CD4-positive, alpha-beta T cell treated with Interleukin-2 at 100 ng/mL for 4 hours (primary cell): ENCODE measurements around the gene MME.

Experiments used
- DNase-seq: peaks from one replicate; pipeline ENCODE4 v3.0.0-alpha.2; 2020; ENCODE audit warnings: low spot score

MME gene

GRCh38 chr3:155079746-155080487 is at the start of gene MME:
MME (plus strand) TSS chr3:155080319; CDS start chr3:155084168, 3,849 bp downstream.
- DNase-seq, result no peak

- no peak for DNase-seq
Measured at GRCh38 chr3:155031186-155031585, 48.9 kb upstream of the MME start.

- DNase-seq, result no peak
Measured at GRCh38 chr3:155032918-155033317, 47.2 kb upstream of the MME start.

- no peak for DNase-seq
Measured at GRCh38 chr3:155034786-155035185, 45.3 kb upstream of the MME start.

- DNase-seq, result no peak
Measured at GRCh38 chr3:155035553-155035952, 44.6 kb upstream of the MME start.

- DNase-seq, result no peak
Measured at GRCh38 chr3:155037508-155038202, 42.5 kb upstream of the MME start.

- DNase-seq, result no peak
Measured at GRCh38 chr3:155038203-155038554, 41.9 kb upstream of the MME start.

- no peak for DNase-seq
Measured at GRCh38 chr3:155046935-155047334, 33.2 kb upstream of the MME start.

GRCh38 chr3:155047672-155048071 is 32.4 kb upstream of the MME start:
- DNase-seq, result no peak

- DNase-seq, result no peak
Measured at GRCh38 chr3:155049959-155050358, 30.2 kb upstream of the MME start.

GRCh38 chr3:155052470-155052869 is 27.6 kb upstream of the MME start:
- no peak for DNase-seq

GRCh38 chr3:155053756-155054155 is 26.4 kb upstream of the MME start:
- DNase-seq, result no peak

GRCh38 chr3:155064920-155065319 is 15.2 kb upstream of the MME start:
- DNase-seq, result no peak

- no peak for DNase-seq
Measured at GRCh38 chr3:155065537-155065936, 14.6 kb upstream of the MME start.

GRCh38 chr3:155069729-155070128 is 10.4 kb upstream of the MME start:
- DNase-seq, result no peak

- no peak for DNase-seq
Measured at GRCh38 chr3:155070316-155070715, 9.8 kb upstream of the MME start.

GRCh38 chr3:155070932-155071387 is 9.2 kb upstream of the MME start:
- DNase-seq, result no peak

- DNase-seq, result no peak
Measured at GRCh38 chr3:155075200-155075599, 4.9 kb upstream of the MME start.

- no peak for DNase-seq
Measured at GRCh38 chr3:155076888-155077287, 3.2 kb upstream of the MME start.

GRCh38 chr3:155078711-155079467 is 1.2 kb upstream of the MME start:
- no peak for DNase-seq

- DNase-seq, result no peak
Measured at GRCh38 chr3:155079468-155079745, 712 bp upstream of the MME start.

GRCh38 chr3:155080692-155081091 is 573 bp downstream of the MME start:
- no peak for DNase-seq

GRCh38 chr3:155083313-155083905 is 3.3 kb downstream of the MME start:
- no peak for DNase-seq
